Measurements from ENCODE around the gene POLR2F.
"Not testable (repeated sequence)": the region's sequence is repeated elsewhere in the genome, so short reads cannot be mapped to it uniquely, and the experiment has no call there.

Gene POLR2F

GRCh38 chr22:37925330-37925729 lies 28.2 kb upstream of the POLR2F start:
- no peak for DNase-seq (ENCODE audit: low read depth in 2 of 2)

GRCh38 chr22:37925767-37926166 lies 27.7 kb upstream of the POLR2F start:
- DNase-seq (ENCODE audit: low read depth in 2 of 2), result no peak

GRCh38 chr22:37926358-37926757 lies 27.1 kb upstream of the POLR2F start:
- no peak for DNase-seq (ENCODE audit: low read depth in 2 of 2)

- DNase-seq (ENCODE audit: low read depth in 2 of 2), result no peak
Measured at GRCh38 chr22:37926771-37927636, 26.5 kb upstream of the POLR2F start.

DNA sequence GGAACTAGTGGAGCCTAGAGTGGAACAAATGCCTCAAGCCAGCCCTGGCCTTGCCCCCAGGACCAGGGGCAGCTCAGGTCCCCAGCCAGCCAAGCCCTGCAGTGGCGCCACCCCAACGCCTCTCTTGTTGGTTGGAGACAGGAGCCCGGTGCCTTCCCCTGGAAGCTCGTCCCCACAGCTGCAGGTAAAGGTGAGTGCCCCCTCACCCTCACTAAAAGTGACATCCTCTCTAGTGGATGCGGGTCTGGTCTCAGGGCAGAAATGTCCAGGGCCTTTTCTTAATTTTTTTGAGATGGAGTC lies 25.9 kb upstream of the POLR2F start:
- no peak for DNase-seq (ENCODE audit: low read depth in 2 of 2)

- no peak for DNase-seq (ENCODE audit: low read depth in 2 of 2)
Measured at GRCh38 chr22:37929390-37929789, 24.1 kb upstream of the POLR2F start.

DNA sequence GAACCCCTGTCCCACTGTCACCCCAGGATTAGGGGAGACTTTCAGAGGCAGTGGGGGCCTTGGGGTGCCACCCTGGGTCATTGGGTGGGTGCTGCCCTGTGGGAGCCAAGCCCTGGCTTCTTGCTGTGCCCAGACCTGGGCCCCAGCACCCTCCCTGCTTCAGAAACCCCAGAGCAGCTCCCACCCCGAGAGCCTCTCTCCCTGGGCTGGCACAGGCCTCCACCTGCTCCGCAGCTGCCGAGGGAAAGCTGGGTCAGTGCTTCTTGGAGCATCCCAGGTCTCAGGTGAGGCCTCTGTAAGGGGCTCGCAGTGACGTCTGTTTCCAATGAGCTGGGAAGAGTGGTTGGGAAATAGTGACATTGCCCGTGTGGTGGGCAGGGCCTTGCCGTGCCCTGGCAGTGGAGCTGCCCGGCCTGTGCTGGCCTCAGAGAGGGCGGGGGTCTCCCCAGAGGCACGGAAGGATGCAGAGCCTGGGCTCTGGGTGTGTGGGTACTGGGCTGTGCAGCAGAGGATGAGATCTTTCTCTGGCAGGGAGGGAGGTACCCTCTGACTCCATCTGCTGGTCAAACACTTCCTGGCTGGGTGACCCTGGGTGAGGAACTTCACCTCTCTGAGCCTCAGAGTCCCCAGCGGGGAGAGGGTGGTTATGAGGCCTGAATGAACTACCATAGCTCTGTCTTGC lies 23.1 kb upstream of the POLR2F start:
- no peak for DNase-seq (ENCODE audit: low read depth in 2 of 2)

DNA sequence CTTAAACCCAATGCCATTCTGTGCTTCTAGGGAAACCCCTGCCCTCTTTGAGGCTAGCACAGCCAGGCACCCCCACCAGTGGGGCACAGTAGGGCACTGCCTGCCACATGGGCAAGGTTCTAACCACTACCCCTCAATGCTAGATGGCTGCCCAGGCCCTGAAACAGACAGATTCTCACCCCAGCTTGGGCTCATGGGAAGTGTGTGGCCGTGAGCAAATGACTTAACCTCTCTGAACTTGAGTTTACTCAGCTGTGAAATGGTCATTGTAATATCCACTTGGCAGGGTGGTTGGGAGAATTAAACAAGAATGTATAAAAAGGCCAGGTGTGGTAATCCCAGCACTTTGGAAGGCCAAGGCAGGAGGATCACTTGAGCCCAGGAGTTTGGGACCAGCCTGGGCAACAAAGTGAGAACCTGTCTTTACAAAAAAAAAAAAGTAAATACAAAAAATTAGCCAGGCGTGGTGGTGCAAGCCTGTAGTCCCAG lies 22.5 kb upstream of the POLR2F start:
- no peak for DNase-seq (ENCODE audit: low read depth in 2 of 2)

GRCh38 chr22:37931893-37932389 lies 21.6 kb upstream of the POLR2F start:
- no peak for DNase-seq (ENCODE audit: low read depth in 2 of 2)

GRCh38 chr22:37932401-37932800 lies 21.1 kb upstream of the POLR2F start:
- no peak for DNase-seq (ENCODE audit: low read depth in 2 of 2)

DNA sequence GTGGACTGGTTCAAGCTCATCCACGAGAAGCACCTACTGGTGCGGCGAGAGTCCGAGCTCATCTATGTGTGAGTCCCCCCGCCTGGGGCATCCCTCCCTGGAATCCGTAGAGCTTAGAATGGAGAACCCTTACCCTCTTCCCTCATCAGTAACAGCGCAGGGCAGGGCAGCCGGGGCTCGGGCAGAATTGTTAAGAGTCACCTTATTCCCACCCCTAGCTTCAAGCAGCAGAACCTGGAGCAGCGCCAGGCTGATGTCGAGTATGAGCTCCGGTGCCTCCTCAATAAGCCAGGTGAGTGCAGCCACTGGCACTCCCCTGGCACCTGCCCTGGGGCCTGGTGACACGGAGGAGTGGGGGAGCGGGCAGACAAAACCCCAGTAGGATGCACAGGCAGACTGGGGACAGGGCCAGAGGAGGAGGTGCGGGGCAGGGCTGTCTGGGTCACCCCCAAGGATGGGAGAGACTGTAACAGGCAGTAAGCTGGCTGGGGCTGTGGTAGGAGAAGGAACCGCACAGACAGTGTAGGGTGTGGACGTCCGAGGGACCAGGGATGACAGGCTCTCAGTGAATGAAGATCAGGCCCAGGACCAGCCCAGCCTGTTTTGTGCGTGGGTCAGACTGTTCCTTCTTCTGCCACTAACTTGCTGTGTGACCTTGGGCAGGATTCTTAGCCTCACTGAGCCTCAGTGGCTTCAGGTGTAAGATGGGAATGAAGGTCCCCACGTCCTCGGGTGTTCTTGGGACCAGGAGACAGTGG lies 20.5 kb upstream of the POLR2F start:
- no peak for DNase-seq (ENCODE audit: low read depth in 2 of 2)

DNA sequence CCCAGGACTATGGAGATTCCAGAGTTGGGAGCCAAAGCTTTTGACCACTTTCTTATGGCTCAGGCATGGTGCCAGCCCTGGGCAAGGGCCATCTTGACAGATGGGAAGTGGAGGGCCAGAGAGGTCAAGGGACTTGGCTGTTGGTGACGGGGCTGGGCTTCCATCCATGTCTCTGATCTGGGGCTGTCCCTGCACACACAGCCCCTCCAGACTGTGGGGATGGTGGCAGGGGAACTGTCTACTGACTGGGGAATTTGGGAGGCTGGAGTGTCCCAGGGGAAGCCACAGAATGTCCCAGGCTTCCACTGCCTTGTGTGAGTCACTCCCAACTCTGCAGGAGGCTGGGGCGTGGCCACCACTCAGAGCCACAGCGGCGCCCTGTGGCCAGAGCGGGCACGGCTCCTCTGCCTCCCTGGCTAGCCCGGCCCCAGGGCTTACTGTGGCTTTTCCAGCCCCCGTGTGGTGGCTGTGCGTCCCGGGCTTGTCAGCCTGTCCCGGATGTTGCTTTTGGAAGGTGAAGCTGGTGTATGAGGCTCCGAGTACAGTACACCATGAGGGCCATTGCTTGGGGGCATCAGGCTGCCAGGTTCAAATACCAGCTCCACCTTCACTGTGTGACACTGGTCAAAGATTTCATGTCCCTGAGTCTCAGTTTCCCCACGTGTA lies 19.7 kb upstream of the POLR2F start:
- peak; percentile 58 to 61 for DNase-seq (ENCODE audit: low read depth in 2 of 2)

- DNase-seq (ENCODE audit: low read depth in 2 of 2), result no peak
Measured at GRCh38 chr22:37940698-37941376, 12.7 kb upstream of the POLR2F start.

- no peak for DNase-seq (ENCODE audit: low read depth in 2 of 2)
Measured at GRCh38 chr22:37942133-37942532, 11.4 kb upstream of the POLR2F start.

DNA sequence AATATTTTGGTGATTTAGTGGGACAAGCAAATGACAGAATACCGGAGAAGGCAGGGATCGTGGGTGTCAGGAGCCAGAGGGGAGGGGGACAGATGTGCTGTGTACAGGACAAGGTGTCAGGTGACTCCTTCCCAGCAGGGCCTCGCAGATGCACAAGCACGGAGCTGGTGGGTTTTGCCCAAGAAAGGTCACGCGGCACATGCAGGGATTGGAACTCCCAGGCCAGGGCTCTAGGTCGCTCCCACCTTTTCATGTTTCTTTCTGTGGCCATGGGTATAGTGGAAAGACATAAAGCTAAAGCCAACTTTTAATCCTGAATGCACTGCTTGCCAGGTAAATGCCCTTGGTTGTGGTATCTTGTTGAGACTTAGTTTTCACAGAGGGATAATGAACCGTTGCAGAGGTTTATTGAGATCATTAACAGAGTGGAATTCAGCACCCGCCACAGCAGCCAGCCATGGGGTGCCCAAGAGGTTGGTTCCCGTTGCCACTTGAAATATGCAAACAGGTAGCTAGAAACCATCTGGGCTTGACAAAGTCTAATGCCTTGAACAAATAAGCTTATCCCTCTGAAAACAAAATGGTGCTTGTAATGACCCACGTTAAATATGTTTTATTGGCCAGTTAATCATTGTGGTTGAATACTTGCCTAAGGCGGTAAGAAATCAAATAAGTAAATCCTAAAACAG lies 10.2 kb upstream of the POLR2F start:
- DNase-seq (ENCODE audit: low read depth in 2 of 2), result no peak

DNA sequence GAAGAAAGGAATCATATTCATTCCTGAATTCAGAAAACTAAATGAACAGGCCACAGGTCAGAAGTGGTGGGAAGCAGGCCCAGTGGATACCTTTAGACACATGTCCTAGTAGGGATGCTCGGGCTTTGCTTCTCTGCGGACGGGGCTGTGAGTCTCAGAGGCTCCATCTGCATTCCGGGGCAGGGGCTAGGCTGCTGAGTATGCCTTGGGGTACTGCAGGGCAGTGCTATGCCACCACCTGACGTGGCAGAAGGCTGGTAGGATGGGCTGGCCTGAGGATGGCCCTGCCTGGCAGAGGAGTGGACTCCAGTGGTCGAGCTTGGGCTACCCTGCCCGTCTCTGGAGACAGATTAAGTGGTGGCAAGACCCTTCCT lies 9.7 kb upstream of the POLR2F start:
- no peak for DNase-seq (ENCODE audit: low read depth in 2 of 2)

DNA sequence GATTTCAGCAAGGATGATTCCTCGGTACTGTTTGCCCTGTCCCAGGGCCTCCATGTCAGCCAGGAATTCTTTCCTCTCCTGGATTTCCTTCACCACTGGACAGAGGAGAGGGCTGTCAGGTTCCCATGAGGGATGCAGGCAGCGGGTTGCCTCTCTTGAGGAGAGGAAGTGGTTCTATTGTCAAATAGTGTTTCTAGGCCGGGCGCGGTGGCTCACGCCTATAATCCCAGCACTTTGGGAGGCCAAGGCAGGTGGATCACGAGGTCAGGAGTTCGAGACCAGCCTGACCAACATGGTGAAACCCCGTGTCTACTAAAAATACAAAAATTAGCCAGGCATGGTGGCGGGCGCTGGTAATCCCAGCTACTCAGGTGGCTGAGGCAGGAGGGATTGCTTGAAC lies 9.1 kb upstream of the POLR2F start:
- DNase-seq (ENCODE audit: low read depth in 2 of 2), result not testable (repeated sequence)

GRCh38 chr22:37947142-37947795 lies 6.2 kb upstream of the POLR2F start:
- not testable (repeated sequence) for DNase-seq (ENCODE audit: low read depth in 2 of 2)

GRCh38 chr22:37951305-37951704 lies 2.2 kb upstream of the POLR2F start:
- DNase-seq (ENCODE audit: low read depth in 2 of 2), result no peak

GRCh38 chr22:37952629-37953028 lies 870 bp upstream of the POLR2F start:
- not testable (repeated sequence) for DNase-seq (ENCODE audit: low read depth in 2 of 2)
